GM12878 (cell line): ENCODE measurements around the gene WDR43. TPM values are rescaled to one million over a fixed set of nuclear protein-coding genes. Genes with fewer than 3 reads are reported as not detected.

Experiments
- ATAC-seq: fragments of 200-7000 bp; cut with Tn5 transposase; 3 replicates; pipeline ENCODE4 v1.9.1; 2020; ENCODE audit warnings: mild to moderate bottlenecking, moderate library complexity
- BruUV-seq: library from RNA; stranded (reverse); fragments of 400-500 nt; replicated peaks from 2 replicates; lab custom pipeline; 2021; lab: Mats Ljungman, UMichigan
- CTCF ChIA-PET: fragments of 300-600 bp; sonication (Branson Sonifier 250); formaldehyde crosslinking; extraction: SDS; loops from one replicate; lab custom pipeline; 2021; ENCODE audit warnings: inconsistent platforms; lab: Yijun Ruan, JAX
- POLR2A ChIA-PET: fragments of 350-600 bp; formaldehyde crosslinking; extraction: SDS; loops from one replicate; lab custom pipeline; 2021; ENCODE audit warnings: inconsistent platforms; lab: Charles Lee
- RAD21 ChIA-PET: fragments of 300-600 bp; sonication (Branson Sonifier 250); formaldehyde crosslinking; loops from one replicate; lab custom pipeline; 2023; ENCODE audit warnings: antibody characterized with exemption; ENCODE audit not compliant: unreplicated experiment; lab: Charles Lee
- SMC1A ChIA-PET: fragments of 300-600 bp; sonication (Branson Sonifier 250); formaldehyde crosslinking; loops from one replicate; lab custom pipeline; 2023; ENCODE audit not compliant: unreplicated experiment, uncharacterized antibody; lab: Charles Lee
- DNase-seq: peaks from one replicate; pipeline ENCODE4 v3.0.0-alpha.2; 2011; ENCODE audit warnings: low read depth, low spot score
- FAIRE-seq: peaks from 3 replicates; lab custom pipeline; 2011; peaks lifted over from hg19 to GRCh38; lab: Jason Lieb, UNC
- H2AFZ ChIP-seq: 2 replicates; pipeline ENCODE4 v1.6.0; 2011; ENCODE audit warnings: low read depth, low read length, control low read depth; ENCODE audit not compliant: control insufficient read depth
- H3K27ac ChIP-seq: 2 replicates; pipeline ENCODE4 v1.5.1; 2011; ENCODE audit warnings: control low read depth; ENCODE audit not compliant: control insufficient read depth, insufficient read depth
- H3K27me3 ChIP-seq, 2 experiments: replicated peaks in 1 of 2; 2 replicates each; pipeline versions ENCODE4 v1.6.0 to v1.6.1; 2011; ENCODE audit warnings: low read length in 1 of 2; ENCODE audit not compliant: control insufficient read depth in 2 of 2, insufficient read depth in 2 of 2
- H3K36me3 ChIP-seq, 2 experiments: 2 replicates each; pipeline ENCODE4 v1.5.1; 2011; ENCODE audit warnings: low read length in 1 of 2; ENCODE audit not compliant: control insufficient read depth in 2 of 2, insufficient read depth in 2 of 2
- H3K4me1 ChIP-seq: 2 replicates; pipeline ENCODE4 v1.6.1; 2011; ENCODE audit warnings: mild to moderate bottlenecking, low read length, moderate library complexity, mixed read lengths; ENCODE audit not compliant: control insufficient read depth, insufficient read depth
- H3K4me2 ChIP-seq: 2 replicates; pipeline ENCODE4 v1.6.0; 2011; ENCODE audit warnings: control low read depth; ENCODE audit not compliant: control insufficient read depth, insufficient read depth
- H3K4me3 ChIP-seq: fragments of 200-600 bp; sonication (generic); 2 replicates; pipeline ENCODE4 v1.5.1; 2016
- H3K79me2 ChIP-seq: 2 replicates; pipeline ENCODE4 v1.6.0; 2011; ENCODE audit warnings: low read length; ENCODE audit not compliant: control insufficient read depth, insufficient read depth
- H3K9ac ChIP-seq: 2 replicates; pipeline ENCODE4 v1.8.0; 2011; ENCODE audit warnings: low read length, control low read depth, mixed read lengths; ENCODE audit not compliant: control insufficient read depth, insufficient read depth
- H3K9me3 ChIP-seq: replicated peaks from 3 replicates; pipeline ENCODE4 v1.5.1; 2011; ENCODE audit warnings: mild to moderate bottlenecking, low read length; ENCODE audit not compliant: control insufficient read depth, insufficient read depth
- H4K20me1 ChIP-seq: 2 replicates; pipeline ENCODE4 v1.6.0; 2011; ENCODE audit not compliant: control insufficient read depth, insufficient read depth
- ATF3 ChIP-seq: IDR thresholded peaks from 2 replicates; pipeline ENCODE4 v1.6.1; 2011; ENCODE audit warnings: low read depth, mild to moderate bottlenecking, low read length, moderate library complexity, borderline replicate concordance; ENCODE audit errors: extremely low read depth
- ESRRA ChIP-seq: IDR thresholded peaks from 2 replicates; pipeline ENCODE4 v1.6.1; 2012; ENCODE audit warnings: mild to moderate bottlenecking, low read length, improper control_type of control experiment
- EZH2 ChIP-seq: IDR thresholded peaks from 2 replicates; pipeline ENCODE4 v1.6.1; 2012; ENCODE audit warnings: low read depth, mild to moderate bottlenecking, control low read depth, inconsistent platforms, low read length, borderline replicate concordance; ENCODE audit not compliant: control insufficient read depth
- KAT2A ChIP-seq: conservative IDR thresholded peaks from 2 replicates; pipeline ENCODE4 v1.6.1; 2011; ENCODE audit warnings: low read depth, low read length; ENCODE audit not compliant: control insufficient read depth
- POLR2AphosphoS2 ChIP-seq: IDR thresholded peaks from 2 replicates; pipeline ENCODE4 v1.6.1; 2011; ENCODE audit warnings: low read depth, mild to moderate bottlenecking, low read length, improper control_type of control experiment, moderate library complexity
- TCF7 ChIP-seq: IDR thresholded peaks from 2 replicates; pipeline ENCODE4 v1.6.1; 2014; ENCODE audit warnings: antibody characterized with exemption, borderline replicate concordance
- ZNF622 ChIP-seq: fragments of 450-650 bp; IDR thresholded peaks from 2 replicates; pipeline ENCODE4 v1.6.1; 2017; ENCODE audit warnings: mild to moderate bottlenecking, inconsistent platforms
- ZNF687 ChIP-seq: fragments of 450-650 bp; IDR thresholded peaks from 2 replicates; pipeline ENCODE4 v1.6.1; 2017; ENCODE audit warnings: mild to moderate bottlenecking, moderate library complexity
- WGBS: methylation state at CpG from one replicate; pipeline ENCODE4 v1.1.6; 2016; ENCODE audit warnings: low lambda C conversion rate; ENCODE audit not compliant: insufficient replicate concordance, insufficient coverage; ENCODE audit errors: missing lambda C conversion rate; 5-methylcytosine and 5-hydroxymethylcytosine counted together
- in situ Hi-C: fragments of 300-500 bp; cut with MboI; formaldehyde crosslinking; loops from 9 replicates; pipeline ENCODE4 v1.14.3; 2018; ENCODE audit warnings: mixed read lengths
- intact Hi-C: fragments of 100-400 bp; cut with micrococcal nuclease; formaldehyde crosslinking; loops from one replicate; pipeline ENCODE4 v1.14.2; 2022; ENCODE audit not compliant: unreplicated experiment
- polyA plus RNA-seq, 11 experiments: library from polyadenylated mRNA; depleted of rRNA in 4 of 11; unstranded in 6 of 11; stranded (reverse) in 5 of 11; fragments of >200 nt; fragmentation: Nextera tagmentation in 4 of 11; fragmentation: Illumina TruSeq in 1 of 11; extraction: Ambion mirVana in 4 of 11; extraction: Trizol in 1 of 11; gene quantifications; 1 replicate in 1 of 11; 2 replicates in 10 of 11; pipeline versions ENCODE4 v1.2.1 to v1.2.3, GENCODE V29; 2011 to 2016; ENCODE audit warnings: inconsistent platforms in 2 of 11, missing spikeins in 2 of 11, low read depth in 1 of 11
- total RNA-seq, 4 experiments: library from RNA; depleted of rRNA in 3 of 4; stranded (reverse); fragments of >200 nt in 3 of 4; fragmentation: Illumina TruSeq in 1 of 4; extraction: Trizol in 1 of 4; gene quantifications; 2 replicates each; pipeline versions ENCODE4 v1.2.1 to v1.2.3, GENCODE V29; 2013 to 2021

The WDR43 gene
- total and polyA plus RNA-seq, 10 of the 15 experiments (the other 5 are each of a cell fraction or from before 2014, with no cell fraction given): 39.3 to 153 (median 81.9) TPM

GRCh38 chr2:28993206-28993960 is 98.9 kb downstream of the WDR43 start:
- 25% methylated on average over 6 of the region's 6 CpGs for WGBS
- H3K79me2 ChIP-seq: no peaks in the 10 kb centered on the region
- no peak overlapping the region for H3K27ac ChIP-seq
- H3K9ac ChIP-seq: no peak overlapping the region
- H4K20me1 ChIP-seq: no peaks in the 10 kb centered on the region
- intact Hi-C loops (no loop called here), in situ Hi-C loops (no loop called here)
- BruUV-seq: no TSS peak
- DNase-seq: no peak
- ChIA-PET RAD21 (interaction anchor here (0.7 kb wide), 1 partner anchor 398 kb away, joined by 3 read pairs; no protein-coding TSS in a partner anchor), POLR2A (interaction anchor here (0.7 kb wide), 1 partner anchor 248 kb away, joined by 4 read pairs; no protein-coding TSS in a partner anchor), SMC1A (no interaction called here), CTCF (interaction anchor here (0.7 kb wide), 1 partner anchor 360 kb away, joined by 3 read pairs; no protein-coding TSS in a partner anchor)
- H3K4me2 ChIP-seq: no peak overlapping the region
- no peaks in the 10 kb centered on the region for H3K4me1 ChIP-seq
- TF ChIP-seq ESRRA (no peak), TCF7 (no peak), POLR2AphosphoS2 (no peak), ZNF622 (no peak)
- H2AFZ ChIP-seq: no peak overlapping the region
- no peaks in the 10 kb centered on the region for H3K9me3 ChIP-seq
- H3K4me3 ChIP-seq: no peak overlapping the region
- ATAC-seq: no peak
- no peaks in the 10 kb centered on the region for H3K36me3 ChIP-seq
- H3K27me3 ChIP-seq: no peaks in the 10 kb centered on the region; a peak in 1 of 4 replicates
- no peak for FAIRE-seq

GRCh38 chr2:28994074-28994473 is 99.6 kb downstream of the WDR43 start:
- H2AFZ ChIP-seq: no peak overlapping the region
- RAD21 ChIA-PET: interaction anchor here (0.7 kb wide), 1 partner anchor 399 kb away, joined by 3 read pairs; no protein-coding TSS in a partner anchor
- in situ Hi-C loops: no loop called here
- no peaks in the 10 kb centered on the region for H3K4me1 ChIP-seq
- POLR2A ChIA-PET: no interaction called here
- no peak overlapping the region for H3K27ac ChIP-seq
- 79% methylated on average over 10 of the region's 10 CpGs for WGBS
- no peaks in the 10 kb centered on the region for H3K36me3 ChIP-seq
- DNase-seq (no peak), ATAC-seq (no peak), FAIRE-seq (no peak)
- no peaks in the 10 kb centered on the region; a peak in 1 of 4 replicates for H3K27me3 ChIP-seq
- BruUV-seq: no TSS peak
- no peaks in the 10 kb centered on the region for H4K20me1 ChIP-seq
- SMC1A ChIA-PET: no interaction called here
- H3K4me2 ChIP-seq: no peak overlapping the region
- intact Hi-C loops: no loop called here
- H3K79me2 ChIP-seq: no peaks in the 10 kb centered on the region
- H3K4me3 ChIP-seq: no peak overlapping the region
- CTCF ChIA-PET: interaction anchor here (0.7 kb wide), 1 partner anchor 359 kb away, joined by 3 read pairs; no protein-coding TSS in a partner anchor
- no peak overlapping the region for H3K9ac ChIP-seq
- no peaks in the 10 kb centered on the region for H3K9me3 ChIP-seq
- no peak for TF ChIP-seq ZNF687
- TF ChIP-seq ESRRA: no peak
- TF ChIP-seq EZH2: no peak
- no peak for TF ChIP-seq ATF3
- TF ChIP-seq KAT2A: no peak
